HG03558 (cell line): Measurements from ENCODE around the gene CD7.

Experiments
- ATAC-seq: cut with Tn5 transposase; IDR thresholded peaks from one replicate; pipeline ENCODE4 v1.9.1; 2021; ENCODE audit warnings: moderate number of reproducible peaks; ENCODE audit not compliant: unreplicated experiment; ENCODE audit errors: extremely low read depth

The CD7 gene

DNA sequence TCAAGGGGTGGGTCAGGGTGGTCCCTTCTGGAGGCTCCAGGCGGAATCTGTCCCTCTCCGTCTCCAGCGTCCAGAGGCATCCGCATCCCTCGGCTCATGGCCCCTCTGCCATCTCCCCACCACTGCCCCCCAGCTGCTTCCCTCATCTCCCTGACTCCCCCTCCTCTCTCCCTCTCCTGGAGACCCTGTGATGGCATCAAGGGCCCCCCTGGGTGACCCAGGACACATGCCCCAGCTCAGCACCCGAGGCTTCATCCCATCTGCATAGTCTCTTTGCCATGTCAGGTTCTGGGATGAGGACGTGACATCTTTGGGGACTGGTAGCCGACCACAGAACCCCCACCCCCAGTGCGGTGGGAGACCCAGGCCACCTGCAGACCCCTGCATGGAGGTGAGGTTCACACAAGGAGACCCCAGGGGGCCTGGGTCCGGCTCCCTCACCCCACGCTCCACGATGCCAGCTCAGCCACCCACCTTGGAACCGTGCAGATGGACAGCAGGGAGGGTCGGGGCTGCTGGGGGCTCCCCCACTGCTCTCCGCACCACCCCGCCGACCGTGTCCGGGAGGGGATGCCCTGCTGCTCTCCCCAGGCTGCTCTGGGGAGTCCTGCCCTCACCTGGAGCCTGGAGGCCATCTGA is 12.4 kb upstream of the CD7 start:
- no peak for ATAC-seq

DNA sequence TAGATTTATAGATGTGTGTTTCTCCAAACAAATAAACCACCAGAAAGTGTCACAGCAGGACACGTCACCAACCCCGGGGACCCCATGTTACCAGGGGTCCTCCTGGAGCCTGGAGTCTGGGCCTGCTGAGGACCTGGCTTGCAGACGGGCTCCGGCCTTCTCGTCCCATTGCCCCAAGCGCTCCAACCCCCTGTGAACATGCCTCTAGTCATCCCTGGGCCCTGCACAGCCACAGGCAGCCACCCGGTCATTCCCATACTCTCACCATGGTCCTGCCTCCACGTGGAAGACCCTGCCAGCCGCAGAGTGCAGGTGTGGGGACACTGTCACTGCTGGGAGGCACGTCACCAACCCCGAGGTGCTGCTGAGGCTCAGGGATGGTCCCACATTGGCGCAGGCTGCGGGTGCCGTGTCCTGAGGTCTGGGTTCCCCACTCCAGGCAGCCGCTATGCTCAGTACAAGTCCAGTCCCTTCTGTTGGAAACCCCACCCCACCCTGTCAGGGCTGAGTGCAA is 11.6 kb upstream of the CD7 start:
- ATAC-seq: no peak

DNA sequence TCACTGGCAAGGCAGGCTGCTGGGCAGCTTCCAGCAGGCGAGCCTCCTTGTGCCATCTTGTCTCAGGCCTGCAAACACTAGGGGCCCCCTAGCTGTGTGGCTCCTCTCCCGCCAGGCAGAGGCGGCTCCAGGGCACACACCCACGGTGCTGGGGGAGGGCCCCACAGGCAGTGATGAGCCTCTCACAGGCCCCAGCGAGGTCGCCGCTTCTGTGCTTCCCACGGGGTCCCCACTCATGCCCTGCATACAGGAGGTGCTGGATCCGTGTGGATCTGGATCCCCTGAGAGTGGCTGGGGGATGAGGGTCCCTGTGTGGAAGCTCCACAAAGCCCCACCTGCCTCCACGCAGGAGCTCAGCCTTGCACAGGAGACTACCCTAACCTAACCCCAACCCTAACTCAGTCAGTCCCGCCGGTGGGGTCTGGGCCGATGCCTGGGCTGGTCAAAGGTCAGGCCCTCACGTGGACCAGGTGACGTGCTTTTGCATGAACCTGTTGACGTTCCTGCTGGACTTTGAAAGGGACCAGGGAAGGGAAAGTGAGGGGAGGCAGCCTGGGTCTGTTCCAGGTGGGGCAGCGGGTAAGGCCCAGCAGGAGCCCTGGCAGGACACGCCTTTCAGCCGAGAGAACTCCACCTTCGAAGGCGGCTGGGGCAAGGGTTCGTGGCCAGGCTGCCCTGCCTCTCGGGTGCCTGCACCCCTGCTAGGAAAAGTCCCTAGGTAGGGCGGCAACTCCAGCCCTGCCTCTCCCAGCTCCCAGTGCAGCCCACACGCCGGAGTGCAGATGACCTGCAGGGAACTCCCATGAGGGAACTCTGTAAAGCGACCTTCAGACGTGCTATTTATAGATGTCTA is 11.0 kb upstream of the CD7 start:
- ATAC-seq: no peak

DNA sequence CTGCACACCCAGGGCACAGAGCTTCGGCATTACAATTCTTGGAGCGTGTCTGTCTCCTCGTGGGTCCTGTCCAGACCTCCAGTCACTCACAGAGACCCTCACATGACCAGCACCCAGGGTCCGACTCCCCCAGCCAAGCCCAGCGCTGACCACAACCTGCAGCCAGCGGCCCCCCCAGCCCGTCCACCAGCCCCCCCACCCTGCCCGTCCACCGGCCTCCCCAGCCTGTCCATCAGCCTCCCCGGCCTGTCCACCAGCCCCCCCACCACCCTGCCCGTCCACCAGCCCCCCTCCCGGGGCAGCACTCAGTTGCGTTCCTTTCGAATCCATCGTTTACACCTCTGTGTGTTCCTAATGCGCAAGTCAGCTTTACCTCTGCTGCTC is 10.3 kb upstream of the CD7 start:
- no peak for ATAC-seq

DNA sequence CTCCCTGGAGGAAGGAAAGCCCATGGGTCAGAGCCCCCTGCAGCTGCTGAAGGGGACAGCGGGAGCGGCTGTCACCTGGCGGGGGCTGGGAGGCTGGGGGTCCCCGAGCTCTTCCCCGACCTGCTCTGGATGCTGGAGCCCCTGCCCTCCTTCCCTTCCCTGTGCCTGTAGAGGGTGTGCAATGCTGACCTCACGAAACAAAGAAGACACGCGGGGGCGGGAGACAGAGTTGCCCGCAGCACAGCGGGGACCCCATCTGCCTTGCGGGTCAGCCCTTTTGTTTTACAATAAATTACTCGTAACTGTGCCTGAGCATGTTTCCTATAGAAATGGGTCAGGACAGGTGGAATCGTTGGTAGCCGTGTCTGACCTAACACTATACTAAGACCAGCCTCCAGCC is 9.9 kb upstream of the CD7 start:
- no peak for ATAC-seq

DNA sequence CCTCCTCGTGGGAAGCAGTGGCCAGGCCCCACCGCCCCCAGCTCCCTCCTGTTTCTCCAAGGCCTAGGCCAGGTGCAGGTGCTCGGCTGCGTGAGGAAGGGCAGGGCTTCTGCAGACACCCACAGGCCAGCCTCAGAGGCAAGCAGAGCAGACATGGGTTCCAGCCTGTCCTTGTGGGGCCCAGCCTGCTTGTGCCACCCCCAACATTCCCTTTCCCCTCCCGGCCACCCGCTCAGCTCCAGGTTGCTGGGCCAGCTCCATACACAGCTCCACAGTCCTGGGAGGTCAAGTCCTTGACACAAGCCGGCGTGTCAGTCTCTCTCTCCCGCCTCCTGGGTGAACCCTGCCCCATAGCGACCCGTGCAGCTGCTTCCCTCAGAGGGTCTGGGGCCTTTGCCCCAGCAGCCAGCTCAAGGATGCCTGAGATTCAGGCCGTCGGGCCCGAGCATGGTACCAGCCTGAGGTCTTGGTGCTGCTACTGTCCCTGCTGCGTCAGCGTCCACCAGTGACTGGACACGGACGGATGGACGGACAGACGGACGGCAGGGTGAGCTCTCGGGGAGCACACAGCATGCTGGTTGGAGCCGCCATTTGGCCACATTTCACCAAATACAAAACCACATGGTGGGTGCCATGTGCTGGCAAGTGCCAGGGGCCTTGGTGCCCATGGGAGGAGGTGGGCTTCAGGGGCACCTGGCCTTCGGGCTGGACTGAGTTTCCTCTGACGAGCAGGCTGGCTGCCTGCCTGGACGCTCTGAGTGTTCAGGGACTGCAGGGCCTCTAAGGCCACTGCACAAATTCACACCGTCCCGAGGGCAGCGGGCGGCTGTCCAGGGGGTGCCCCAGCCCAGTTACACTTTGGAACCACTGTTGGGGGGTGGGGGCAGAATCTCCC is 8.1 kb upstream of the CD7 start:
- ATAC-seq: no peak

DNA sequence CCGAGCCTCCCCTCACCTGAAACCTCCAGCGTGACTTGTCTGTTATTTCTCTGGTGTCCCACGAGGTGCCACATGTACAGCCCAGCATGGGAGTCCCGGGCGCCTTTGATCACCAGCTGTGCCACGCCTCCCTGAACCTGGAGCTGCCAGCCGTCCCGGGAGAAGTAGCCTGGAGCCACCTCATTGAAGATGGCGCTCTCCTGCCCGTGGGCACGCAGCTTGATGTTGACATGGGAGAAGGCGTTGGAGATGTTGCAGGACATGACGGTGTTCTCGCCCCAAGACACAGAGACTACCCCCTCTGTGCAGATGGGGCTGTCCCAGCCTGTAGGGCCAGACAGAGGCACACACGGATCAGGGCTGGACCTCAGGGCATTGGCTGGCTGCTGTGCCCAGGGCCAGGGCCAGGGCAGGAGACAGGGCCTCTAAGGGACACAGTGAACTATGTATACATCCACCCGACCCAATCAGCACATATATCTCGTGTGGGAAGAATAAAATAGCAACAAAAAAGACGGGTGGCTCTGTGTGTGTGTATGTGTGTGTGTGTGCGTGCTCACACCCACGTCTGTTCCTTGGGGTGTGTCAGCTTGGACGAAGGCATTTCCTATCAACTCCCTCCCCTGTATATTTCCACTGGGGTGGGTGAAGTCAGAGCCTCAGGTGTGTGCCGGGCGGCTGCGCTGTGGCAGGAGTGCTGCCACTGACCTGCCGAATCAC is 7.3 kb upstream of the CD7 start:
- ATAC-seq: no peak

DNA sequence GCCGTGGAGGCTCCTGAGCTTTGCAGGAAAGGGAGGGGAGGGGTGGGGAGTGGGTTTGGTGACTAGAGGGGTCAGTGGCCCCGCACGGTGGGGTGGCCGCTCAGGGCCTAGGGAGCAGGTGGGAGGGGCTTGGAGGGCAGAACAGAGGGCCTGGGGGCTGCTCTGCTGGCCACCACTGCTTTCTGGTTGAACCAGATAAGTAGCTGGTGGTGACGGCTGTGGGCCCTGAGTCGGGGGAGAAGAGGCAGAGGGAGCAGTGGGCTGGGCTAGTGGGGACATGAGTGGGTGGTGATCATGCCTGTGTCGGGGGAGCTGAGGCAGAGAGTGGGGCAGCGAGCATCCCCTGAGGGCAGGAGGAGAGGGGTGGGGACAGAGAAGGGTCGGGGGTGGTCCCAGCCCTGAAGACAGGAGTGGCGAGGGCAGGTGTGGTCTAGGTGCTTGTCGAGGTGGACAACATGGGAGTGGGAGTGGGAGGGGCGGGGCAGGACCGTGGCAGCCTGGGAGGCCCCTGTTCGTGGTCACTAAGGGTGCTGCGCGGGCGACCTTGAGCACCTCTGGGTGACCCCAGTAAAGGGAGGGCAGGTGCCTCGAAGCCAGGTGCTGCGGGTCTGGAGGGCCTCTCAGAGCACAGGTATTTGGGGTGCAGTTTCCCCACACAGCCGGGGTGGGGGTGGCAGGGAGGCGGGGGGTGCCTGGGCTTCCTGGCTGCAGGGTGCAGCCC is 6.3 kb upstream of the CD7 start:
- ATAC-seq: no peak

DNA sequence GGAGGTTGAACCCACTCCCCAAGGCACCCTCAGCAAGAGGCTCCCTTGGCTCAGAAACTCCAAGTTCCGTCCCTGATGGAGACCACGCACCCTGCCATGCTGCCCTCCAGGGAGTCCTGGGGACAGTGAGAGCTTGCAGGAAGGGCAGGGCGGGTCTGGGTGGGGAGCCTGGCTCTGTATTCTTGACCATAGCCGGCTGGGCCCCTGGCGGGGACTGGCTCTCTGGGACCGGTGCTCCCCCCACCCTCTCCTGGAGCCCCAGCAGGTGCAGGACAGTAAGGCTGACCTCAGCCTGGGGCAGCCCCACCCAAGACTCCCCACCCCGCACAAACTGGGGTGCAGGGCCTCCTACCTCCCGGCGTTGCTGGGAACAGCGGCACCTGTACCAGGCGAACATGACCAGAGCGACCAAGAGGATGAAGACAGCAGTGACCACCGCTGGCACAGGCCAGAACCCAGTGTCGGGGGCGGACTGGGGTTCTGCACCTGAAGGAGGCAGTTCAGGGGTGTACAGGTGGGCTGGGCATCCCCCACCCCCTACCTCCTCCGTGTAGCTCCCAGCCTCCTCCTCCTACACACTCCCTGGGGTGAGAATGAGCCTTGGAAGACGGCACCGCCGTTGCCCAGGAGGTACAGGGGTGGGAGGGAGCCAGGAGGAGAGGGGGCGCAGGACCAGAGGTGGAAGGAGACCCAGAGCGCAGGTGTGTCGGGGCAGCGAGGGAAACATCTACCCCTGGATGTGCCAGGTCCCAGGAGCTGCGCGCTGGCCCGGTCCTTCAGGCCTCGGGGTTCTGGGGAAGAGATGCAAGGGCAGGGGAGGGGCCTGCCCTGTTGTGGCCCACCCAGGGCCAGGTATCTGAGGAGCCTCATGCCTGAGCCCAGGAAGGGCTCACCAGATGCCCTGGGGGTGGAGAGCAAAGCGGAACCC is 5.4 kb upstream of the CD7 start:
- no peak for ATAC-seq

DNA sequence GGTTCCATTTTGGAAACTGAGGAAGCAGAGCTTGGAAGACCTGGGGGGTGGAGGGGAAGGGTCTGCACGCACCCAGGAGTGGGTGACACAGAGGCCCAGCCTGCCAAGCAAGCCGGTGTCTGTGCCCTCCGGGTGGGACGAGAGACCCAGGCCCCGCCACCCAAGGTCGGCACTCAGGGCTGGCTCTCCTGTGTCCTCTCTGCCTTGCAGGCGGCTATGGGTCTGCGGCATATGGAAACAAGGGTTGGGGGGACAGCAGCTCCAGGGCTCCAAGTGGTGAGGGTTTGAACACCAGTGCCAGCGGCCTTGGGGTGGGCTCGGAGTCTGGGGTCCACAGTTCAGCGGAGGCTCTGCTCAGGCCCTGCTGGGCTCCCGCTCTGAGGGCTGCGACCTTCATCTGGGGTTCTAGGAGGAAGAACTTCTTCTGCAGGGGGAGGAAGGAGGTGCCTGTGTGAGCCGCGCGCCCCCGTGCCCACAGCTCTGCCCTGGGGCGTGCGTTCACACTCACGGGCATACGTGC is 4.6 kb upstream of the CD7 start:
- no peak for ATAC-seq

DNA sequence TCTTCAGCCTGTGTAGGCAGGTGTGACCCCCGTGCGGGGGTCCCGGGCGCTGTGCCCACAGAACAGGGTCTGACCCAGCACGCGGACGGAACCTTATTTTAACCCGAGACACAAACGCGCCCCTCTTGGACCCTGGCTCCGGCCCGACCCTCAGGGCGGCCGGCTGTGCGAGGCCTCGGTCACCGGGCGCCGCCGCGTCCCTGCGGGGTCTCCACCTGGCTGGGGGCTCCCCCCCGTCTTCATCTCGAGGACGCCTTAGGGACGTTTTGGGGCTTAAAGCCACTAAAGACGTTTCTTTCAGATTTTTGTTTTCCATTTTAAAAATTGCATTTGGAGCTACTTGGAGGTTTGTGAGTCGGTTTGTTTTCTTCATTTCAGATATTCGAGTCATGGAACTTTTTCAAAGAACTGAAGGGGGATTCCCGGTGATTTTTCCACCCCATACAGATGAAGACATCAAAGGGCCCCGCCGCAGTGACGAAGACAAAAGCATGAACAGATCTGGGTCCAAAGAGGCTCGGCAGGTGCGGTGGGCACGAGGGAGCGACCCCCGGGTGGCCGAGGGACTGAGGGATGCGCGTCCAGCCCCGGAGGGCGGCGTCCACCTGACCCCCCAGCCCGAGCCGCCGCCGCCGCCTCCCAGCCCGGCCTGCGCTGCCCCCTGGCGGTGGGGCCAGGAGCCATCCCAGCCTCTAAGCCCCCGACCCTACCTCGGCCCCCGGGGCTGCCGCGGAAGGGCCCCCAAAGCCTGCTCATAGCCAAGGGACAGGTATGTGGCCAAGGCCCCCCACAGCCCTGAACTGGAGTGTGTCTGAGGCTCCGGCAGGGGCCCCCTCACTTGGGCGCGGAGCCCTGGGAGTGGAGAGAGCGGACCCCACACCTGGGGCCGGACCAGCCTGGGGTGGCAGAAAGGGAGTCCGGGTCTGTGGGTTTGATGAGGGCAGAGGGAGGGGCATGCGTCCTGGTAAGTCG is 3.8 kb upstream of the CD7 start:
- ATAC-seq: no peak

DNA sequence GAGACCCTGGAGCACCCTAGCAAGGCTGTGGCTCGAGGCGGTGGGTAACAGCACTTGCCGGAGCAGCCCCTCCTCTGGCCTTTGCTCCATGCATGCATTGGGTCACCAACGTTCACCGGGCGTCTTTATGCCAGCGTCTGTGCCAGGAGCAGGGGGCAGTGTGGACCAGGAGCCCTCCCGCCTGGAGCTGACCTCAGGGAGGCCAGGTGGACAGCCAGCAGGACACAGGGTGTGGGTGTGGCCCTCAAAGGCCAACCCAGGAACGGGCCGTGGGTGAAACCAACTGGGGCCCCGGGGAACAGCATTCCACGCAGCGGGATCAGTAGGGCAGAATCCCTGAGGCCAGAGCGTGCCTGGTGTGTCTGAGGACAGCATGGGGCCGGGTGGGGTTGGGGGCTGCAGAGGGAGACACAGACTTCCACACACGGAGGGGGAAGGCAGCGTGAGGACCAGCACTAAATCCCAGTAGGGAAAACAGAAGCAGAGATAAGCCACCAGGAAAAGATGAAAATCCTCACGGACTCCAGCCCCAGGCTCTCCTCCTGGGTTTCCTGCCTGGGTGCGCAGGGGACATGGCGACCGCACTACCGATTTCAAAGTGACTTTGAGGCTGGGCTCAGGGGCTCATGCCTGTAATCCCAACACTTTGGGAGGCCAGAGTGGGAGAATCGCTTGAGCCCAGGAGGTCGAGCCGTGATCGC is 2.9 kb upstream of the CD7 start:
- ATAC-seq: no peak

DNA sequence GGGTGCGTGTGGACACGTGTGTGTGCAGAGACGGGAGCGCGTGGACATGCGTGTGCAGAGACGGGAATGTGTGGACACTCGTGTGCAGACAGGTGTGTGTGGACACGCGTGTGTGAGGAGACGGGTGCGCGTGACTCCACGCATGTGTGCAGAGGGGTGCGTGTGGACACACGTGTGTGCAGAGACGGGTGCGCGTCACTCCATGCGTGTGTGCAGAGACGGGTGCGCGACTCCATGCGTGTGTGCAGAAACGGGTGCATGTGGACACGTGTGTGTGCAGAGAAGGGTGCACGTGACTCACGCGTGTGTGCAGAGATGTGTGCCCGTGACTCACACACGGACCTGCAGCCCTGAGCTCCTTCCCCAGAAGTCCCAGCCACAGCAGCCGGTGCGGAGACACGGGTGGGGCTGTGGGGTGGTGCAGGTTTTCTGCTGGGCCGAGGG is 2.2 kb upstream of the CD7 start:
- no peak for ATAC-seq

DNA sequence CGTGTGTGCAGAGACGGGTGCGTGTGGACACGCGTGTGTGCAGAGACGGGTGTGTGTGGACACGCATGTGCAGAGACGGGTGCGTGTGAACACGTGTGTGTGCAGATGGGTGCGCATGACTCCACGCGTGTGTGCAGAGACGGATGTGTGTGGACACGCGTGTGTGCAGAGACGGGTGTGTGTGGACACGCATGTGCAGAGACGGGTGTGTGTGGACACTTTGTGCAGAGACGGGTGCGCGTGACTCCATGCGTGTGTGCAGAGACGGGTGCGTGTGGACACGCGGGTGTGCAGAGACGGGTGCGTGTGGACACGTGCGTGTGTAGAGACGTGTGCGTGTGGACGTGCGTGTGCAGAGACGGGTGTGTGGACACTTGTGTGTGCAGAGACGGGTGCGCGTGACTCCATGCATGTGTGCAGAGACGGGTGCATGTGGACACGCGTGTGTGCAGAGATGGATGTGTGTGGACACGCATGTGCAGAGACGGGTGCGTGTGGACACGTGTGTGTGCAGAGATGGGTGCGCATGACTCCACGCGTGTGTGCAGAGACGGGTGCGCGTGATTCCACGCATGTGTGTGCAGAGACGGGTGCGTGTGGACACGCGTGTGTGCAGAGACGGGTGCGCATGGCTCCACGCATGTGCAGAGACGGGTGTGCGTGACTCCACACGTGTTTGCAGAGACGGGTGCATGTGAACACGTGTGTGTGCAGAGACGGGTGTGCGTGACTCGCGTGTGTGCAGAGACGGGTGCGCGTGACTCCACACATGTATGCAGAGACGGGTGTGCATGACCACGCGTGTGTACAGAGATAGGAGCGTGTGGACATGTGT is 1.6 kb upstream of the CD7 start:
- no peak for ATAC-seq

DNA sequence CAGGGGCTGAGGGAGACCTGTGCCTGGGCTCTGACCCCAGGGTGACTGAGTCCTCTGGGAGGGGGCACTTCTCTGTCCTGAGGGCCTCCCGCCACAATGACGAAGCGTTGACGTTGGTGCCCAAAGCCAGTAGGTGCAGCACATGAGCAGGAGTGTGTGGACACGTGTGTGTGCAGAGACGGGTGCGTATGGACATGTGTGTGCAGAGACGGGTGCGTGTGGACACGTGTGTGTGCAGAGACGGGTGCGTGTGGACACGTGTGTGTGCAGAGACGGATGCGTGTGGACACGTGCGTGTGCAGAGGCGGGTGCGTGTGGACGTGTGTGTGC is 726 bp upstream of the CD7 start:
- ATAC-seq: no peak
